ENCODE data around the gene FTH1.

Gene FTH1

GRCh38 chr11:61978703-61979661 is 11.5 kb upstream of the FTH1 start:
- Histone ChIP-seq H3K27me3 (ENCODE audit: control insufficient read depth, insufficient read depth, low read length, poor library complexity, severe bottlenecking) (no peaks in the 10 kb centered on the region), H3K9me3 (ENCODE audit: control insufficient read depth, low read length) (no peaks in the 10 kb centered on the region), H3K4me3 (ENCODE audit: insufficient read depth, low read depth, low read length) (no peak overlapping the region), H3K4me1 (ENCODE audit: control insufficient read depth, insufficient read depth, low read length) (no peaks in the 10 kb centered on the region), H3K36me3 (ENCODE audit: control insufficient read depth, insufficient read depth, low read length) (no peaks in the 10 kb centered on the region), H3K27ac (ENCODE audit: insufficient read depth, low read depth, low read length, poor library complexity, severe bottlenecking) (no peak overlapping the region)
- 92 to 93% methylated on average over 17 of the region's 17 CpGs for WGBS, 2 experiments

GRCh38 chr11:61976813-61977475 is 9.5 kb upstream of the FTH1 start:
- Histone ChIP-seq H3K9me3 (ENCODE audit: control insufficient read depth, low read length) (no peaks in the 10 kb centered on the region), H3K27ac (ENCODE audit: insufficient read depth, low read depth, low read length, poor library complexity, severe bottlenecking) (no peak overlapping the region), H3K4me1 (ENCODE audit: control insufficient read depth, insufficient read depth, low read length) (peaks cover 9% of the 10 kb centered on the region), H3K36me3 (ENCODE audit: control insufficient read depth, insufficient read depth, low read length) (no peaks in the 10 kb centered on the region), H3K4me3 (ENCODE audit: insufficient read depth, low read depth, low read length) (no peak overlapping the region), H3K27me3 (ENCODE audit: control insufficient read depth, insufficient read depth, low read length, poor library complexity, severe bottlenecking) (no peaks in the 10 kb centered on the region)
- 81% methylated on average over 7 of the region's 7 CpGs for WGBS, 2 experiments

DNA sequence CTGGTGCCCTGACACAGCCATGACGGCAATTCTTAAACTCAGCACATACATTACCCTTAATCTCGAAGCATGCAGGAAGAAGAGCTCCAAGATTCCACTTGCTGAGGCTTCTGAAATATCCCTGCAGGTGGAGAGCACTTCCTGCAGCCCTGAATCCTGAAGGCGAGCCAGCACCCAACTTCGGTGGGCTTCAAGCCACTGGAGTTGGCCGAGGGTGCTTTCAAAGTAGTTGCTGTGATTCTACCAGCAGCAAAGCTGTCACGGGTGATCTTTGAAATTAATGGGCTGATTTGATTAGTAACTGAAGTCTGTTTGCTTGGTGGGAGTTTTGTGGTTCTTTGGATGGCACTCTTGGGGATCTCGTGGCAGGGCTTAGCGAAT is 9.0 kb upstream of the FTH1 start:
- H3K36me3 ChIP-seq (ENCODE audit: control insufficient read depth, insufficient read depth, low read length), result no peaks in the 10 kb centered on the region
- no peaks in the 10 kb centered on the region for H3K27me3 ChIP-seq (ENCODE audit: control insufficient read depth, insufficient read depth, low read length, poor library complexity, severe bottlenecking)
- H3K4me3 ChIP-seq (ENCODE audit: insufficient read depth, low read depth, low read length), result no peak overlapping the region
- no peaks in the 10 kb centered on the region for H3K9me3 ChIP-seq (ENCODE audit: control insufficient read depth, low read length)
- H3K27ac ChIP-seq (ENCODE audit: insufficient read depth, low read depth, low read length, poor library complexity, severe bottlenecking), result no peak overlapping the region
- H3K4me1 ChIP-seq (ENCODE audit: control insufficient read depth, insufficient read depth, low read length), result peaks cover 12% of the 10 kb centered on the region
- 93 to 95% methylated on average over 8 of the region's 8 CpGs for WGBS, 2 experiments

GRCh38 chr11:61975638-61976419 is 8.4 kb upstream of the FTH1 start:
- H3K36me3 ChIP-seq (ENCODE audit: control insufficient read depth, insufficient read depth, low read length), result no peaks in the 10 kb centered on the region
- no peak overlapping the region for H3K4me3 ChIP-seq (ENCODE audit: insufficient read depth, low read depth, low read length)
- H3K27ac ChIP-seq (ENCODE audit: insufficient read depth, low read depth, low read length, poor library complexity, severe bottlenecking), result no peak overlapping the region
- peaks cover 14% of the 10 kb centered on the region for H3K4me1 ChIP-seq (ENCODE audit: control insufficient read depth, insufficient read depth, low read length)
- WGBS, 2 experiments, result 92 to 94% methylated on average over 15 of the region's 15 CpGs
- H3K9me3 ChIP-seq (ENCODE audit: control insufficient read depth, low read length), result no peaks in the 10 kb centered on the region
- no peaks in the 10 kb centered on the region for H3K27me3 ChIP-seq (ENCODE audit: control insufficient read depth, insufficient read depth, low read length, poor library complexity, severe bottlenecking)

- WGBS, 2 experiments, result 82 to 84% methylated on average over 14 of the region's 14 CpGs
- H3K27ac ChIP-seq (ENCODE audit: insufficient read depth, low read depth, low read length, poor library complexity, severe bottlenecking), result no peak overlapping the region
- no peaks in the 10 kb centered on the region for H3K36me3 ChIP-seq (ENCODE audit: control insufficient read depth, insufficient read depth, low read length)
- H3K27me3 ChIP-seq (ENCODE audit: control insufficient read depth, insufficient read depth, low read length, poor library complexity, severe bottlenecking), result no peaks in the 10 kb centered on the region
- H3K9me3 ChIP-seq (ENCODE audit: control insufficient read depth, low read length), result no peaks in the 10 kb centered on the region
- H3K4me3 ChIP-seq (ENCODE audit: insufficient read depth, low read depth, low read length), result no peak overlapping the region
- H3K4me1 ChIP-seq (ENCODE audit: control insufficient read depth, insufficient read depth, low read length), result peaks cover 14% of the 10 kb centered on the region
Measured at GRCh38 chr11:61974766-61975631, 7.6 kb upstream of the FTH1 start.

DNA sequence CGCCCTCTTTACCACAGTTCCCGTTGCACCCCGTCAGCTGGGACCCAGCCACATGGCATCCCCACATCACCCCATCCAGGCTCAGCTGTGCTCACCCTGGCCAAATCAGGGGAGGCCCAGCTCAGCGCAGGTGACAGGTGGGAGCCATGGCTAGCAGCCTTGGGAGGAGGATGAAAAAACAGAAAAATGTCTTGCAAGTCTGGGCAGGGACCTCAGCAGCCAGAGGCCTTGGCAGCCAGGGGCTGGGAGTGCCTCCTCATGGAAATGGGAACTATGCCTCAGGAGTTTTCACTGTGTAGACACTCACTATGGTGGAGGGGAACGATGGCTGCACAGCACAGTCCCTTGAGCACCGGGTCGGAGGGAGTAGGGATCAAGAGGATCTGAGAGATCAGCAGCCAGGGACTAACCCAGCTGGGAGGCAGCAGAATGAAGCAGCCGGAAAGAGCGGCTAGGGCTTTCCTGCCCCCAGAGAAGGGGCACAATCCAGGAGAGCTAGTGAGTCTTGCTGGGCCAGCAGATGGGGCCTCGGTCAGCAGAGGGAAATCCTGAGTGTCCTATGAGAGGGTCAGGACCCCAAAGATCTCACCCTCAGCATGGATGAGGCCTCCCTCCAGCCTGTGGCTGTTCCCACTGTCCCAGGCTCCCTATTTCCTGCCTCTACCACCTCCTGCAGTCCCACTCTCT is 6.2 kb upstream of the FTH1 start:
- Histone ChIP-seq H3K9me3 (ENCODE audit: control insufficient read depth, low read length) (no peaks in the 10 kb centered on the region), H3K4me3 (ENCODE audit: insufficient read depth, low read depth, low read length) (no peak overlapping the region), H3K4me1 (ENCODE audit: control insufficient read depth, insufficient read depth, low read length) (peaks cover 18% of the 10 kb centered on the region), H3K36me3 (ENCODE audit: control insufficient read depth, insufficient read depth, low read length) (no peaks in the 10 kb centered on the region), H3K27ac (ENCODE audit: insufficient read depth, low read depth, low read length, poor library complexity, severe bottlenecking) (no peak overlapping the region), H3K27me3 (ENCODE audit: control insufficient read depth, insufficient read depth, low read length, poor library complexity, severe bottlenecking) (no peaks in the 10 kb centered on the region)
- 87 to 88% methylated on average over 10 of the region's 10 CpGs for WGBS, 2 experiments

DNA sequence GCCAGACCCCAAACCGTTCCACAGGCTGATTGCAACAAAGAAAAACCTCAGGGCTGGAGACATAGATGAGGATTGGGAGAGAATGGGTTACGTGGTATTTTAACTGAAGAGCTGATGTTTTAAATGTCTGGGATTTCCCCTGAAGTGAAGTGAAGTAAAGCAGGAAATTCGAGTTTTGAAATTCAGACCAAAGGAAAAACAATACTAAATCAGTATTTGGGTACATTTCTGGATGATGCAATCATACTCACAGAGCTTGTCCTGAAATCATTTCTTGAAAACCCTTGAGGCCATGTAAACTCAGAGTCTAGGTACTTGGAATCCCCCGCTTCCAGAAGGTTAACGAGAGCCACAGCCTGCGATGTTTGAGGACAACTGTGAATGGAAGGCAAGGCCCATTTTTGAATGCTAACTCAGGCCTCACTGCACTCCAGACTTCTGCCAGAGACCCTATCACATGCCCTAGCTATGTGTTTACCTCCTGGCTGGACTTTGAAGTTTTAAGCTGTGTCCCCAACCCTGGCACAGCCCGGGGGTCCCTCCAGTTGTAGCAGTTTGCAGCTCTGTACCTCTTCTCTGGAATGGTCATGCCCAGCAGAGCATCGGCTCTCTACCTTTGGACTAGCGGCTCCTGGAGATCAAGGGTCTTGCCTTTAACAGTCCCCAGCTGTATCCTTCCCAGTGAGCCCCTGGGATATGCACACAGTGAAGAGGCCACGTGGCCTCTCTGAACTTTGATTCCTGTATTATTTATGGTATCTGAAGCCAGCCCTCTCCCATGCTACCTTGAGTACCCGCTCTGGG is 5.4 kb upstream of the FTH1 start:
- H3K36me3 ChIP-seq (ENCODE audit: control insufficient read depth, insufficient read depth, low read length), result no peaks in the 10 kb centered on the region
- no peak overlapping the region for H3K4me3 ChIP-seq (ENCODE audit: insufficient read depth, low read depth, low read length)
- 89 to 92% methylated on average over 11 of the region's 11 CpGs for WGBS, 2 experiments
- no peaks in the 10 kb centered on the region for H3K9me3 ChIP-seq (ENCODE audit: control insufficient read depth, low read length)
- H3K4me1 ChIP-seq (ENCODE audit: control insufficient read depth, insufficient read depth, low read length), result peaks cover 18% of the 10 kb centered on the region
- no peak overlapping the region for H3K27ac ChIP-seq (ENCODE audit: insufficient read depth, low read depth, low read length, poor library complexity, severe bottlenecking)
- no peaks in the 10 kb centered on the region for H3K27me3 ChIP-seq (ENCODE audit: control insufficient read depth, insufficient read depth, low read length, poor library complexity, severe bottlenecking)

DNA sequence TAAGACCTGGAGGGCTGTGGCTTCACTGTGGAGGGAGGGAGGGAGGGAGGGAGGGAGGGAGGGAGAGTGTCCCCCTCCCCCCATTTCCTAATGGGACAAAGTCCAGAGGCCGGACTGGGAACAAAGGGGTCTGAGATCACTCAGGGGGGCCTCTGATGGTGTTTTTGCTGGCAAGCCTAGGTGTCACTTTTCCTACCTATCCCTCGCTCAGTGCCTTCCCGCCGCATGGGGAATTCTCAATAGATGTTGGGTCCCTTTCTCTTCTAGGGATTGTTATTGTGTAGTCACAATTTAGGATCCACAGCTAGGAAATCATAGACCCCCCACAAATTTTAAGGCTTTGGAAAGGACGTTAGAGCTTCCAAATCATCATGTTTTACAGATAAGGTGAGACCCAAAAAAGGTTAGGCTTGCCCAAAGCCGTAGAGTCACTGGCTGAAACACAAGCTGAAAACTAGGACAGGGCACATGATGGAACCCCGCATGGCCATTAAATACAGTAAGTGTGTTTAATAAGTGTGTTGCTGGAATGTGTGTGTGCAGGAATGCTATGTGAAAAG is 4.8 kb upstream of the FTH1 start:
- no peak overlapping the region for H3K27ac ChIP-seq (ENCODE audit: insufficient read depth, low read depth, low read length, poor library complexity, severe bottlenecking)
- H3K27me3 ChIP-seq (ENCODE audit: control insufficient read depth, insufficient read depth, low read length, poor library complexity, severe bottlenecking), result no peaks in the 10 kb centered on the region
- H3K4me3 ChIP-seq (ENCODE audit: insufficient read depth, low read depth, low read length), result no peak overlapping the region
- WGBS, 2 experiments, result 70 to 72% methylated on average over 6 to 7 of the region's 7 CpGs
- peaks cover 18% of the 10 kb centered on the region for H3K4me1 ChIP-seq (ENCODE audit: control insufficient read depth, insufficient read depth, low read length)
- H3K9me3 ChIP-seq (ENCODE audit: control insufficient read depth, low read length), result no peaks in the 10 kb centered on the region
- H3K36me3 ChIP-seq (ENCODE audit: control insufficient read depth, insufficient read depth, low read length), result no peaks in the 10 kb centered on the region

Measured in ectodermal cell (in vitro differentiated cells).